Caco-2 (cell line): ENCODE results near the gene CC2D2A. TPM values are rescaled to one million over a fixed set of nuclear protein-coding genes. Genes with fewer than 3 reads are reported as not detected.

ENCODE experiments used
- BruUV-seq: library from RNA; stranded (reverse); fragments of 400-500 nt; replicated peaks from 2 replicates; lab custom pipeline; 2021; lab: Mats Ljungman, UMichigan
- CTCF ChIA-PET: fragments of 300-600 bp; sonication (Branson Sonifier 250); formaldehyde crosslinking; loops from one replicate; lab custom pipeline; 2022; ENCODE audit warnings: antibody characterized with exemption; lab: Charles Lee
- POLR2A ChIA-PET: fragments of 300-600 bp; sonication (Branson Sonifier 250); formaldehyde crosslinking; loops from one replicate; lab custom pipeline; 2022; ENCODE audit warnings: antibody characterized with exemption; lab: Charles Lee
- DNase-seq, 2 experiments: peaks; one replicate each; pipeline versions ENCODE4 v3.0.0 to v3.0.0-alpha.2; 2020 to 2022
- H3K27me3 ChIP-seq: replicated peaks from 2 replicates; pipeline ENCODE4 v1.6.0; 2011; ENCODE audit warnings: low read length; ENCODE audit not compliant: control insufficient read depth, insufficient read depth
- H3K36me3 ChIP-seq: 2 replicates; pipeline ENCODE4 v1.5.1; 2011; ENCODE audit warnings: low read length; ENCODE audit not compliant: control insufficient read depth, insufficient read depth
- H3K4me1 ChIP-seq: fragments of 250-450 bp; sonication (Bioruptor Pico); 2 replicates; pipeline ENCODE4 v1.5.1; 2020; ENCODE audit warnings: mild to moderate bottlenecking
- H3K4me3 ChIP-seq: 2 replicates; pipeline ENCODE4 v1.5.1; 2011; ENCODE audit warnings: low read depth, mild to moderate bottlenecking, control low read depth, low read length
- H3K9me3 ChIP-seq: fragments of 250-450 bp; sonication (Bioruptor Pico); 2 replicates; pipeline ENCODE4 v1.5.1; 2020; ENCODE audit warnings: mild to moderate bottlenecking, moderate library complexity
- H3K27ac Mint-ChIP-seq: one replicate; pipeline ENCODE4 v1.8.0; 2022; ENCODE audit warnings: mixed read lengths; ENCODE audit not compliant: unreplicated experiment
- H3K27me3 Mint-ChIP-seq: one replicate; pipeline ENCODE4 v1.8.0; 2022; ENCODE audit warnings: mixed read lengths; ENCODE audit not compliant: insufficient read depth, unreplicated experiment
- H3K36me3 Mint-ChIP-seq: one replicate; pipeline ENCODE4 v1.8.0; 2022; ENCODE audit warnings: mild to moderate bottlenecking, mixed read lengths; ENCODE audit not compliant: insufficient read depth, unreplicated experiment
- H3K4me1 Mint-ChIP-seq: one replicate; pipeline ENCODE4 v1.8.0; 2022; ENCODE audit warnings: low read depth, mixed read lengths; ENCODE audit not compliant: unreplicated experiment
- H3K4me3 Mint-ChIP-seq: one replicate; pipeline ENCODE4 v1.8.0; 2022; ENCODE audit warnings: mild to moderate bottlenecking, moderate library complexity, mixed read lengths; ENCODE audit not compliant: unreplicated experiment
- H3K9me3 Mint-ChIP-seq: one replicate; pipeline ENCODE4 v1.8.0; 2022; ENCODE audit warnings: mixed read lengths; ENCODE audit not compliant: unreplicated experiment
- CTCF ChIP-seq, 2 experiments: fragments of 200-600 bp in 1 of 2; IDR thresholded peaks; 1 replicate in 1 of 2; 2 replicates in 1 of 2; pipeline versions ENCODE4 v1.5.1 to v1.8.0; 2011 to 2022; ENCODE audit warnings: antibody characterized with exemption in 1 of 2, control low read depth in 1 of 2, inconsistent platforms in 1 of 2, low read depth in 1 of 2, low read length in 1 of 2, mild to moderate bottlenecking in 1 of 2, moderate library complexity in 1 of 2; ENCODE audit not compliant: insufficient read depth in 1 of 2, severe bottlenecking in 1 of 2, unreplicated experiment in 1 of 2
- intact Hi-C: fragments of 100-400 bp; cut with micrococcal nuclease; formaldehyde crosslinking; loops from one replicate; pipeline ENCODE4 v1.10.0; 2022; ENCODE audit not compliant: unreplicated experiment
- total RNA-seq: library from RNA; stranded (reverse); gene quantifications from 2 replicates; pipeline ENCODE4 v1.2.3, GENCODE V29; 2022

The CC2D2A gene
- total RNA-seq, 1 experiment from 2014 or later: 12.3 TPM

- ChIA-PET CTCF (no interaction called here), POLR2A (no interaction called here)
- Mint-ChIP-seq H3K9me3 (no peaks in the 10 kb centered on the region), H3K27ac (no peak overlapping the region), H3K27me3 (no peaks in the 10 kb centered on the region), H3K4me1 (no peaks in the 10 kb centered on the region), H3K4me3 (no peak overlapping the region), H3K36me3 (no peaks in the 10 kb centered on the region)
- H3K4me1 ChIP-seq: no peaks in the 10 kb centered on the region
- no peaks in the 10 kb centered on the region for H3K9me3 ChIP-seq
- no peak for DNase-seq
- BruUV-seq: no TSS peak
- H3K27me3 ChIP-seq: no peaks in the 10 kb centered on the region
- intact Hi-C loops: no loop called here
- no peak for TF ChIP-seq CTCF (IDR thresholded peaks at IDR 0.05; ENCODE audit: insufficient read depth in 1 of 2, low read depth in 1 of 2, low read length in 1 of 2, severe bottlenecking in 1 of 2, unreplicated experiment in 1 of 2)
- H3K36me3 ChIP-seq: no peaks in the 10 kb centered on the region
- no peak overlapping the region for H3K4me3 ChIP-seq
Measured at GRCh38 chr4:15502384-15502783, 32.7 kb downstream of the CC2D2A start.

- Mint-ChIP-seq H3K36me3 (no peaks in the 10 kb centered on the region), H3K4me1 (no peaks in the 10 kb centered on the region), H3K9me3 (no peaks in the 10 kb centered on the region), H3K27me3 (no peaks in the 10 kb centered on the region), H3K4me3 (no peak overlapping the region), H3K27ac (no peak overlapping the region)
- intact Hi-C loops: no loop called here
- Histone ChIP-seq H3K9me3 (no peaks in the 10 kb centered on the region), H3K27me3 (no peaks in the 10 kb centered on the region), H3K36me3 (no peaks in the 10 kb centered on the region), H3K4me1 (no peaks in the 10 kb centered on the region), H3K4me3 (no peak overlapping the region)
- no peak for DNase-seq
- ChIA-PET POLR2A (no interaction called here), CTCF (no interaction called here)
- no peak for TF ChIP-seq CTCF (IDR thresholded peaks at IDR 0.05; ENCODE audit: insufficient read depth in 1 of 2, low read depth in 1 of 2, low read length in 1 of 2, severe bottlenecking in 1 of 2, unreplicated experiment in 1 of 2)
- no TSS peak for BruUV-seq
Measured at GRCh38 chr4:15504041-15504440, 34.4 kb downstream of the CC2D2A start.

- Mint-ChIP-seq H3K27ac (no peak overlapping the region), H3K4me3 (no peak overlapping the region), H3K4me1 (no peaks in the 10 kb centered on the region), H3K36me3 (peaks cover 3% of the 10 kb centered on the region), H3K9me3 (no peaks in the 10 kb centered on the region), H3K27me3 (no peaks in the 10 kb centered on the region)
- Histone ChIP-seq H3K9me3 (no peaks in the 10 kb centered on the region), H3K4me3 (no peak overlapping the region), H3K27me3 (no peaks in the 10 kb centered on the region), H3K36me3 (no peaks in the 10 kb centered on the region), H3K4me1 (no peaks in the 10 kb centered on the region)
- POLR2A ChIA-PET: no interaction called here
- no TSS peak for BruUV-seq
- DNase-seq: no peak
- CTCF ChIA-PET: no interaction called here
- intact Hi-C loops: no loop called here
- no peak for TF ChIP-seq CTCF (IDR thresholded peaks at IDR 0.05; ENCODE audit: insufficient read depth in 1 of 2, low read depth in 1 of 2, low read length in 1 of 2, severe bottlenecking in 1 of 2, unreplicated experiment in 1 of 2)
Measured at GRCh38 chr4:15506464-15506863, 36.8 kb downstream of the CC2D2A start.
